WTC11 (cell line): ENCODE results near the gene BCL11B. TPM values are rescaled to one million over a fixed set of nuclear protein-coding genes. Genes with fewer than 3 reads are reported as not detected.

ENCODE experiments used
- ATAC-seq: fragments of 200-7000 bp; cut with Tn5 transposase; 2 replicates; pipeline ENCODE4 v1.10.0; 2021; ENCODE audit warnings: mild to moderate bottlenecking, moderate library complexity
- CTCF ChIA-PET: fragments of 300-600 bp; sonication (Branson Sonifier 250); formaldehyde crosslinking; loops from one replicate; lab custom pipeline; 2021; ENCODE audit warnings: antibody characterized with exemption; lab: Charles Lee
- POLR2A ChIA-PET: fragments of 350-600 bp; sonication (Branson Sonifier 250); formaldehyde crosslinking; loops from one replicate; lab custom pipeline; 2021; ENCODE audit warnings: antibody characterized with exemption; lab: Charles Lee
- DNase-seq: peaks from one replicate; pipeline ENCODE4 v3.0.0; 2021; ENCODE audit warnings: low spot score
- H3K27ac Mint-ChIP-seq: 2 replicates; pipeline ENCODE4 v1.8.0; 2021; ENCODE audit warnings: mixed read lengths
- H3K27me3 Mint-ChIP-seq: 2 replicates; pipeline ENCODE4 v1.8.0; 2021; ENCODE audit warnings: low read depth, mild to moderate bottlenecking, moderate library complexity, mixed read lengths
- H3K36me3 Mint-ChIP-seq: 2 replicates; pipeline ENCODE4 v1.8.0; 2021; ENCODE audit warnings: mixed read lengths
- H3K4me1 Mint-ChIP-seq: 2 replicates; pipeline ENCODE4 v1.8.0; 2022; ENCODE audit warnings: mixed read lengths
- H3K4me3 Mint-ChIP-seq: 2 replicates; pipeline ENCODE4 v1.8.0; 2021; ENCODE audit warnings: mild to moderate bottlenecking, moderate library complexity, mixed read lengths
- H3K9me3 Mint-ChIP-seq: 2 replicates; pipeline ENCODE4 v1.8.0; 2021; ENCODE audit warnings: mixed read lengths
- FOXK1 ChIP-seq: sonication (generic); formaldehyde crosslinking; IDR thresholded peaks from 2 replicates; pipeline ENCODE4 v1.8.0; 2022; ENCODE audit warnings: mild to moderate bottlenecking, moderate library complexity, missing genetic modification reagents
- GABPB1 ChIP-seq: sonication (generic); formaldehyde crosslinking; IDR thresholded peaks from 2 replicates; pipeline ENCODE4 v1.8.1; 2023; ENCODE audit warnings: mild to moderate bottlenecking, missing genetic modification reagents
- GRHL2 ChIP-seq: fragments of 250-450 bp; sonication (Bioruptor Pico); IDR thresholded peaks from 2 replicates; pipeline ENCODE4 v1.8.0; 2022; ENCODE audit warnings: mild to moderate bottlenecking, moderate library complexity; ENCODE audit not compliant: insufficient replicate concordance, severe bottlenecking
- GTF2I ChIP-seq: fragments of 250-450 bp; sonication (Bioruptor Pico); conservative IDR thresholded peaks from 2 replicates; pipeline ENCODE4 v1.4.0; 2021; ENCODE audit warnings: mild to moderate bottlenecking
- NFYB ChIP-seq: sonication (generic); formaldehyde crosslinking; conservative IDR thresholded peaks from 2 replicates; pipeline ENCODE4 v1.8.0; 2022; ENCODE audit warnings: low read depth, missing genetic modification reagents
- NR3C1 ChIP-seq: sonication (generic); formaldehyde crosslinking; conservative IDR thresholded peaks from 2 replicates; pipeline ENCODE4 v1.8.1; 2023; ENCODE audit warnings: low read depth, mild to moderate bottlenecking, missing genetic modification reagents
- TEAD4 ChIP-seq: sonication (generic); formaldehyde crosslinking; IDR thresholded peaks from 2 replicates; pipeline ENCODE4 v1.8.0; 2022; ENCODE audit warnings: mild to moderate bottlenecking, missing genetic modification reagents
- ZBTB21 ChIP-seq: sonication (generic); formaldehyde crosslinking; IDR thresholded peaks from 2 replicates; pipeline ENCODE4 v1.8.1; 2023; ENCODE audit warnings: mild to moderate bottlenecking, missing genetic modification reagents, borderline replicate concordance
- ZNF232 ChIP-seq: sonication (generic); formaldehyde crosslinking; IDR thresholded peaks from 2 replicates; pipeline ENCODE4 v1.8.0; 2022; ENCODE audit warnings: mild to moderate bottlenecking, missing genetic modification reagents
- ZNF396 ChIP-seq: fragments of 250-450 bp; sonication (Bioruptor Pico); IDR thresholded peaks from 2 replicates; pipeline ENCODE4 v1.8.0; 2021; ENCODE audit warnings: mild to moderate bottlenecking, moderate library complexity, borderline replicate concordance
- ZNF416 ChIP-seq: fragments of 250-450 bp; sonication (Bioruptor Pico); IDR thresholded peaks from 2 replicates; pipeline ENCODE4 v1.9.0; 2021; ENCODE audit warnings: mild to moderate bottlenecking, inconsistent platforms
- ZNF423 ChIP-seq: fragments of 250-450 bp; sonication (Bioruptor Pico); IDR thresholded peaks from 2 replicates; pipeline ENCODE4 v2.1.2; 2022; ENCODE audit warnings: mild to moderate bottlenecking, moderate library complexity
- total RNA-seq: library from RNA; stranded (reverse); gene quantifications from 3 replicates; pipeline ENCODE4 v1.2.3, GENCODE V29; 2021
- TF ChIP-seq, protein P1 (sequence below): sonication (generic); formaldehyde crosslinking; IDR thresholded peaks from 2 replicates; pipeline ENCODE4 v1.8.1; 2023; ENCODE audit warnings: mild to moderate bottlenecking, moderate library complexity, missing genetic modification reagents
- TF ChIP-seq, protein P2 (sequence below): sonication (generic); formaldehyde crosslinking; IDR thresholded peaks from 2 replicates; pipeline ENCODE4 v1.8.1; 2023; ENCODE audit warnings: mild to moderate bottlenecking, missing genetic modification reagents, moderate library complexity
- TF ChIP-seq, protein P3 (sequence below): sonication (generic); formaldehyde crosslinking; IDR thresholded peaks from 2 replicates; pipeline ENCODE4 v1.8.0; 2022; ENCODE audit warnings: mild to moderate bottlenecking, missing genetic modification reagents
- TF ChIP-seq, protein P4 (sequence below): fragments of 250-450 bp; sonication (Bioruptor Pico); IDR thresholded peaks from 2 replicates; pipeline ENCODE4 v1.9.0; 2021; ENCODE audit warnings: moderate library complexity, mild to moderate bottlenecking, inconsistent platforms, borderline replicate concordance
- TF ChIP-seq, protein P5 (sequence below): fragments of 250-450 bp; sonication (Bioruptor Pico); IDR thresholded peaks from 2 replicates; pipeline ENCODE4 v1.9.0; 2021; ENCODE audit warnings: mild to moderate bottlenecking, borderline replicate concordance

The BCL11B gene
- total RNA-seq, 1 experiment from 2014 or later: 9.1 TPM

DNA sequence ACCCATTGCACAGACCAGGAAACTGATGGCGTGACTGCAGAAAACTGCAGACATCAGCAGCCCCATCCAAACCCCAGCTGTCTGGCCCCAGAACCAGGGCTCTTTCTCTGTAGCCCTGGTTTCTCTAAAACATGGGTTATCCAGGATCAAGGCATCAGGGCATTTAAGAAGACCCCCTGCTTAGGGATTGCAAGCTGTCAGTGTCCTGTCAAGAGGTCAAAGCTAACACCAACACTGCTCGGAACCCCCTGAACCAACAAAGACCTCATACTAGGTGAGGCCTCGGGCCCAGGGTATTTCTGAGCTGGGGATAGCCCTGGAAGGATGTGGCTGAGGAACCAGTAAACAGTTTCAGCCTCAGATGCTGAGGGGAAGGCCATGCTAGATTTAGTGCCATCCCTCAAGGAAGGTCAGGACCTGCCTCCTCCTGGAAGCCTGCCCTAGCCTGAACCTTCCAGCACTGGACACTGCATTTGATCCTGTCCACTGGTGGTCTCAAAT, 39.2 kb downstream of the BCL11B start:
- CTCF ChIA-PET: interaction anchor here (1.0 to 2.5 kb wide), 7 partner anchors 13 to 160 kb away, joined by 3 to 19 read pairs (median 5); no protein-coding TSS in a partner anchor
- ATAC-seq: no peak

DNA sequence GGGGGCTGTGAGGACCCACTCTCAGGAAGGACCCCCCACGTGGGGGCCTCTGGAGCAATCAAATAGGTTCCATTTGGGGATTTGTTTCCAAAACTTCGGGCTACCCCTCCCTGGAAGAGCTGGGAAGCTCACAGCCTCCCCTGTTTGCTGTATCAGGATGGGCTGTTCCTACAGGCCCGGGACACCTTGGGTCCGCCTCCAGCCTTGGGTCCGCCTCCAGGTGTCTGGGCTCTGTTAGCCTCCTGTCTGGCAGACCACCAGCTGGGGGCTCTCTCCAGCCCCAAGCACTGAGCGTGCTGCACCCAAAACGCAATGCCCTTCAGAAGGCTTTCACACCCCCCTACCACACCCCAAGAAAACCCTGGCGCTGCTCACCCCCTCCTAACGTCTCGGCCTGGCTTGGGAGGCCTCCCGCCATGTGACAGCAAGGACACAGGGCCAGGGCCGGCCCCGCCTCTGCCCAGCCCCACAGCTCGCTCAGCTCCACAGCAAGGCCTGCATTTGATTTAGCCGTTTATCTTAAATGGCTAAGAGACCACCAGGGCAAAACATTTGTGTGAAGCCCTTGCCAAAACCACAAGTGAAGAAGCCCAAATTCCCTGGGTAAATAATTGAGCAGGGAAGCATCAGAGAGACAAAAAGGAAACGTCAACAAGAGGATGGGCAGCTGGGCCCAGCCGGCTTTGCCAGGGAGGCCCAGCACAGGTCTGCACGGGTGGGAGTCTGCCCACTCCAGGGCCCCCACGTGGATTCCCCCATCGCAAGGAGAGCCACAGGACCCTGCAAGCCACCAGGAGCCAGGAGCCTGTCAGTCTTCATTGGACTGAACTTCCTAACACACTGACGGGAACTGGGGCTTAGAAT, 39.9 kb downstream of the BCL11B start:
- H3K27me3 Mint-ChIP-seq: no peaks in the 10 kb centered on the region
- TF ChIP-seq, protein P1, sequence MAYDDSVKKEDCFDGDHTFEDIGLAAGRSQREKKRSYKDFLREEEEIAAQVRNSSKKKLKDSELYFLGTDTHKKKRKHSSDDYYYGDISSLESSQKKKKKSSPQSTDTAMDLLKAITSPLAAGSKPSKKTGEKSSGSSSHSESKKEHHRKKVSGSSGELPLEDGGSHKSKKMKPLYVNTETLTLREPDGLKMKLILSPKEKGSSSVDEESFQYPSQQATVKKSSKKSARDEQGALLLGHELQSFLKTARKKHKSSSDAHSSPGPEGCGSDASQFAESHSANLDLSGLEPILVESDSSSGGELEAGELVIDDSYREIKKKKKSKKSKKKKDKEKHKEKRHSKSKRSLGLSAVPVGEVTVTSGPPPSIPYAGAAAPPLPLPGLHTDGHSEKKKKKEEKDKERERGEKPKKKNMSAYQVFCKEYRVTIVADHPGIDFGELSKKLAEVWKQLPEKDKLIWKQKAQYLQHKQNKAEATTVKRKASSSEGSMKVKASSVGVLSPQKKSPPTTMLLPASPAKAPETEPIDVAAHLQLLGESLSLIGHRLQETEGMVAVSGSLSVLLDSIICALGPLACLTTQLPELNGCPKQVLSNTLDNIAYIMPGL (CRISPR knock-in tag): no peak
- no peak for TF ChIP-seq FOXK1 (CRISPR knock-in tag)
- TF ChIP-seq ZBTB21 (CRISPR knock-in tag): no peak
- no peak for TF ChIP-seq NR3C1
- 0 out of 2 replicates have a peak, but pooled peaks have one; percentile 48 for TF ChIP-seq GTF2I (CRISPR knock-in tag)
- TF ChIP-seq, protein P2, sequence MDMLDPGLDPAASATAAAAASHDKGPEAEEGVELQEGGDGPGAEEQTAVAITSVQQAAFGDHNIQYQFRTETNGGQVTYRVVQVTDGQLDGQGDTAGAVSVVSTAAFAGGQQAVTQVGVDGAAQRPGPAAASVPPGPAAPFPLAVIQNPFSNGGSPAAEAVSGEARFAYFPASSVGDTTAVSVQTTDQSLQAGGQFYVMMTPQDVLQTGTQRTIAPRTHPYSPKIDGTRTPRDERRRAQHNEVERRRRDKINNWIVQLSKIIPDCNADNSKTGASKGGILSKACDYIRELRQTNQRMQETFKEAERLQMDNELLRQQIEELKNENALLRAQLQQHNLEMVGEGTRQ (CRISPR knock-in tag): peak; percentile 56; the same call in 1 of the 2 replicates
- TF ChIP-seq ZNF232 (CRISPR knock-in tag): no peak
- DNase-seq: peak; percentile 80
- peak overlapping the region; percentile 87; the same call in 1 of the 2 replicates for H3K27ac Mint-ChIP-seq
- H3K9me3 Mint-ChIP-seq: no peaks in the 10 kb centered on the region
- POLR2A ChIA-PET: interaction anchor here (0.8 to 1.8 kb wide), 4 partner anchors 9 to 43 kb away, joined by 3 to 10 read pairs (median 4); no protein-coding TSS in a partner anchor
- peaks cover 67% of the 10 kb centered on the region for H3K4me1 Mint-ChIP-seq
- ATAC-seq: peak; percentile 85
- H3K4me3 Mint-ChIP-seq: peak overlapping the region; percentile 65
- peaks cover 5% of the 10 kb centered on the region; the same call in 1 of the 2 replicates for H3K36me3 Mint-ChIP-seq
- CTCF ChIA-PET: interaction anchor here (0.9 to 2.9 kb wide), 18 partner anchors 10 to 197 kb away, joined by 3 to 19 read pairs (median 5); no protein-coding TSS in a partner anchor

More for the DNA sequence above, 39.2 kb downstream of the BCL11B start:
- no peak overlapping the region; the same call in 1 of the 2 replicates for H3K27ac Mint-ChIP-seq
- no peaks in the 10 kb centered on the region for H3K9me3 Mint-ChIP-seq
- H3K36me3 Mint-ChIP-seq: peaks cover 5% of the 10 kb centered on the region; the same call in 1 of the 2 replicates
- POLR2A ChIA-PET: interaction anchor here (0.8 to 1.8 kb wide), 2 partner anchors 8 to 14 kb away, joined by 4 to 10 read pairs; no protein-coding TSS in a partner anchor
- peaks cover 73% of the 10 kb centered on the region for H3K4me1 Mint-ChIP-seq
- no peak overlapping the region for H3K4me3 Mint-ChIP-seq
- no peaks in the 10 kb centered on the region for H3K27me3 Mint-ChIP-seq
- no peak for DNase-seq
- TF ChIP-seq NFYB (CRISPR knock-in tag) (no peak), TEAD4 (CRISPR knock-in tag) (no peak), GABPB1 (no peak), ZNF416 (CRISPR knock-in tag) (no peak), GRHL2 (no peak), ZBTB21 (CRISPR knock-in tag) (no peak), FOXK1 (CRISPR knock-in tag) (no peak), ZNF423 (CRISPR knock-in tag) (no peak), ZNF396 (CRISPR knock-in tag) (no peak)
- TF ChIP-seq, protein P3, sequence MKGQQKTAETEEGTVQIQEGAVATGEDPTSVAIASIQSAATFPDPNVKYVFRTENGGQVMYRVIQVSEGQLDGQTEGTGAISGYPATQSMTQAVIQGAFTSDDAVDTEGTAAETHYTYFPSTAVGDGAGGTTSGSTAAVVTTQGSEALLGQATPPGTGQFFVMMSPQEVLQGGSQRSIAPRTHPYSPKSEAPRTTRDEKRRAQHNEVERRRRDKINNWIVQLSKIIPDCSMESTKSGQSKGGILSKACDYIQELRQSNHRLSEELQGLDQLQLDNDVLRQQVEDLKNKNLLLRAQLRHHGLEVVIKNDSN (CRISPR knock-in tag): no peak
- TF ChIP-seq, protein P1 (CRISPR knock-in tag): no peak
- TF ChIP-seq, protein P4, sequence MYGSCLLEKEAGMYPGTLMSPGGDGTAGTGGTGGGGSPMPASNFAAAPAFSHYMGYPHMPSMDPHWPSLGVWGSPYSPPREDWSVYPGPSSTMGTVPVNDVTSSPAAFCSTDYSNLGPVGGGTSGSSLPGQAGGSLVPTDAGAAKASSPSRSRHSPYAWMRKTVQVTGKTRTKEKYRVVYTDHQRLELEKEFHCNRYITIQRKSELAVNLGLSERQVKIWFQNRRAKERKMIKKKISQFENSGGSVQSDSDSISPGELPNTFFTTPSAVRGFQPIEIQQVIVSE: no peak
- TF ChIP-seq, protein P5, sequence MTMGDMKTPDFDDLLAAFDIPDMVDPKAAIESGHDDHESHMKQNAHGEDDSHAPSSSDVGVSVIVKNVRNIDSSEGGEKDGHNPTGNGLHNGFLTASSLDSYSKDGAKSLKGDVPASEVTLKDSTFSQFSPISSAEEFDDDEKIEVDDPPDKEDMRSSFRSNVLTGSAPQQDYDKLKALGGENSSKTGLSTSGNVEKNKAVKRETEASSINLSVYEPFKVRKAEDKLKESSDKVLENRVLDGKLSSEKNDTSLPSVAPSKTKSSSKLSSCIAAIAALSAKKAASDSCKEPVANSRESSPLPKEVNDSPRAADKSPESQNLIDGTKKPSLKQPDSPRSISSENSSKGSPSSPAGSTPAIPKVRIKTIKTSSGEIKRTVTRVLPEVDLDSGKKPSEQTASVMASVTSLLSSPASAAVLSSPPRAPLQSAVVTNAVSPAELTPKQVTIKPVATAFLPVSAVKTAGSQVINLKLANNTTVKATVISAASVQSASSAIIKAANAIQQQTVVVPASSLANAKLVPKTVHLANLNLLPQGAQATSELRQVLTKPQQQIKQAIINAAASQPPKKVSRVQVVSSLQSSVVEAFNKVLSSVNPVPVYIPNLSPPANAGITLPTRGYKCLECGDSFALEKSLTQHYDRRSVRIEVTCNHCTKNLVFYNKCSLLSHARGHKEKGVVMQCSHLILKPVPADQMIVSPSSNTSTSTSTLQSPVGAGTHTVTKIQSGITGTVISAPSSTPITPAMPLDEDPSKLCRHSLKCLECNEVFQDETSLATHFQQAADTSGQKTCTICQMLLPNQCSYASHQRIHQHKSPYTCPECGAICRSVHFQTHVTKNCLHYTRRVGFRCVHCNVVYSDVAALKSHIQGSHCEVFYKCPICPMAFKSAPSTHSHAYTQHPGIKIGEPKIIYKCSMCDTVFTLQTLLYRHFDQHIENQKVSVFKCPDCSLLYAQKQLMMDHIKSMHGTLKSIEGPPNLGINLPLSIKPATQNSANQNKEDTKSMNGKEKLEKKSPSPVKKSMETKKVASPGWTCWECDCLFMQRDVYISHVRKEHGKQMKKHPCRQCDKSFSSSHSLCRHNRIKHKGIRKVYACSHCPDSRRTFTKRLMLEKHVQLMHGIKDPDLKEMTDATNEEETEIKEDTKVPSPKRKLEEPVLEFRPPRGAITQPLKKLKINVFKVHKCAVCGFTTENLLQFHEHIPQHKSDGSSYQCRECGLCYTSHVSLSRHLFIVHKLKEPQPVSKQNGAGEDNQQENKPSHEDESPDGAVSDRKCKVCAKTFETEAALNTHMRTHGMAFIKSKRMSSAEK (CRISPR knock-in tag): no peak
